Measurements from ENCODE around the gene SNX10. TPM values are rescaled to one million over a fixed set of nuclear protein-coding genes. Genes with fewer than 3 reads are reported as not detected.

SNX10 gene
- total RNA-seq, 1 experiment from 2014 or later, result 9.4 TPM

GRCh38 chr7:26343837-26344236, 52.2 kb downstream of the SNX10 start:
- Histone ChIP-seq H3K4me1 (ENCODE audit: insufficient read depth, low read length) (no peaks in the 10 kb centered on the region), H2BK12ac (ENCODE audit: insufficient read length, low read depth, low read length) (no peak overlapping the region), H4K8ac (replicated peaks; ENCODE audit: insufficient read length, low read depth, low read length) (no peak overlapping the region), H3K23ac (ENCODE audit: insufficient read length, low read depth, low read length) (no peak overlapping the region), H4K5ac (ENCODE audit: insufficient read length, low read depth, low read length) (no peak overlapping the region), H3K14ac (ENCODE audit: insufficient read depth, low read length) (no peak overlapping the region), H2BK120ac (ENCODE audit: low read depth, low read length, poor library complexity, severe bottlenecking) (no peak overlapping the region), H2BK5ac (ENCODE audit: insufficient read length, low read length) (no peak overlapping the region), H3K4me2 (ENCODE audit: insufficient read depth, insufficient read length, low read length) (no peak overlapping the region), H3T11ph (ENCODE audit: low read length) (no peak overlapping the region), H3K79me2 (ENCODE audit: insufficient read depth, low read length) (no peaks in the 10 kb centered on the region), H3K4ac (ENCODE audit: low read depth, low read length) (no peak overlapping the region), H3K18ac (ENCODE audit: insufficient read length, low read depth, low read length) (no peak overlapping the region), H2AFZ (ENCODE audit: low read length) (no peak overlapping the region), H3K9me3 (ENCODE audit: control insufficient read depth, low read depth, low read length) (no peaks in the 10 kb centered on the region), H3K27ac (ENCODE audit: insufficient read length, low read depth, low read length) (no peak overlapping the region), H3K9ac (ENCODE audit: extremely low read depth, insufficient read length, low read length) (no peak overlapping the region), H4K20me1 (ENCODE audit: control insufficient read depth, insufficient read depth, insufficient read length) (no peaks in the 10 kb centered on the region), H3K79me1 (ENCODE audit: insufficient read depth, low read depth, low read length, poor library complexity, severe bottlenecking) (no peaks in the 10 kb centered on the region), H2BK20ac (ENCODE audit: low read depth, low read length, poor library complexity, severe bottlenecking) (no peak overlapping the region), H3K23me2 (ENCODE audit: insufficient read length, low read depth, low read length, poor library complexity, severe bottlenecking) (no peaks in the 10 kb centered on the region), H2BK15ac (ENCODE audit: low read depth, low read length) (no peak overlapping the region), H3K56ac (ENCODE audit: insufficient read length, low read depth, low read length) (no peak overlapping the region), H3K27me3 (ENCODE audit: insufficient read depth, low read length) (no peaks in the 10 kb centered on the region), H2AK5ac (ENCODE audit: insufficient read length, low read length) (no peak overlapping the region), H4K91ac (ENCODE audit: insufficient read length, low read depth, low read length) (no peak overlapping the region)
- no peak for TF ChIP-seq CTCF (conservative IDR thresholded peaks at IDR 0.05)
- Mint-ChIP-seq H3K36me3 (ENCODE audit: insufficient read depth in 1 of 3, low read depth in 3 of 3) (peaks cover 2 to 5% (median 3%) of the 10 kb centered on the region in 3 experiments; a peak in 2 of 7 replicates), H3K4me1 (peaks cover 0 to 10% of the 10 kb centered on the region in 2 experiments), H3K9me3 (no peaks in the 10 kb centered on the region), H3K27ac (no peak overlapping the region), H3K27me3 (ENCODE audit: low read depth) (no peaks in the 10 kb centered on the region), H3K4me3 (no peak overlapping the region)
- WGBS (ENCODE audit: extremely low coverage, insufficient read length, low lambda C conversion rate), result no CpG with 5 or more reads among the region's 2 CpGs
- DNase-seq, result no peak

Measured in H9 (cell line).